ENCODE measurements around the gene DUSP28.
A peak's percentile ranks its signal among the peaks of the same experiment; 100 is the strongest.

DUSP28 gene

GRCh38 chr2:240603081-240603835, 43.1 kb downstream of the DUSP28 start:
- no peaks in the 10 kb centered on the region for H3K9me2 ChIP-seq (ENCODE audit: low read depth, low read length)
- peaks cover 3% of the 10 kb centered on the region; the same call in 1 of the 2 replicates for H3K36me3 ChIP-seq (ENCODE audit: insufficient read depth, low read length)
- H3K9ac ChIP-seq (ENCODE audit: low read length), result no peak overlapping the region
- TF ChIP-seq EZH2 (IDR thresholded peaks at IDR 0.05; ENCODE audit: borderline replicate concordance, low read length), result no peak
- TF ChIP-seq, protein P1, sequence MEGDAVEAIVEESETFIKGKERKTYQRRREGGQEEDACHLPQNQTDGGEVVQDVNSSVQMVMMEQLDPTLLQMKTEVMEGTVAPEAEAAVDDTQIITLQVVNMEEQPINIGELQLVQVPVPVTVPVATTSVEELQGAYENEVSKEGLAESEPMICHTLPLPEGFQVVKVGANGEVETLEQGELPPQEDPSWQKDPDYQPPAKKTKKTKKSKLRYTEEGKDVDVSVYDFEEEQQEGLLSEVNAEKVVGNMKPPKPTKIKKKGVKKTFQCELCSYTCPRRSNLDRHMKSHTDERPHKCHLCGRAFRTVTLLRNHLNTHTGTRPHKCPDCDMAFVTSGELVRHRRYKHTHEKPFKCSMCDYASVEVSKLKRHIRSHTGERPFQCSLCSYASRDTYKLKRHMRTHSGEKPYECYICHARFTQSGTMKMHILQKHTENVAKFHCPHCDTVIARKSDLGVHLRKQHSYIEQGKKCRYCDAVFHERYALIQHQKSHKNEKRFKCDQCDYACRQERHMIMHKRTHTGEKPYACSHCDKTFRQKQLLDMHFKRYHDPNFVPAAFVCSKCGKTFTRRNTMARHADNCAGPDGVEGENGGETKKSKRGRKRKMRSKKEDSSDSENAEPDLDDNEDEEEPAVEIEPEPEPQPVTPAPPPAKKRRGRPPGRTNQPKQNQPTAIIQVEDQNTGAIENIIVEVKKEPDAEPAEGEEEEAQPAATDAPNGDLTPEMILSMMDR (IDR thresholded peaks at IDR 0.05; ENCODE audit: low read length), result no peak
- no peaks in the 10 kb centered on the region for H3F3A ChIP-seq (ENCODE audit: insufficient read depth, low read length)
- no peaks in the 10 kb centered on the region for H3K79me2 ChIP-seq (ENCODE audit: insufficient read depth, low read length)
- no peak overlapping the region for H3K27ac ChIP-seq (ENCODE audit: low read depth, low read length, poor library complexity, severe bottlenecking)
- H2AFZ ChIP-seq (ENCODE audit: low read length), result no peak overlapping the region
- no peaks in the 10 kb centered on the region for H3K4me1 ChIP-seq (ENCODE audit: insufficient read depth, low read length, severe bottlenecking)
- H3K4me3 ChIP-seq (ENCODE audit: low read depth, low read length, poor library complexity, severe bottlenecking), result no peak overlapping the region
- H3K27me3 ChIP-seq (ENCODE audit: insufficient read depth, low read length), result no peaks in the 10 kb centered on the region
- no peaks in the 10 kb centered on the region for H4K20me1 ChIP-seq (ENCODE audit: insufficient read depth, low read length)
- H3K4me2 ChIP-seq (ENCODE audit: low read length), result no peak overlapping the region
- H3K9me3 ChIP-seq (ENCODE audit: low read length), result no peaks in the 10 kb centered on the region

GRCh38 chr2:240603846-240604245, 43.7 kb downstream of the DUSP28 start:
- no peaks in the 10 kb centered on the region for H3K9me2 ChIP-seq (ENCODE audit: low read depth, low read length)
- H3K4me2 ChIP-seq (ENCODE audit: low read length), result no peak overlapping the region
- no peak overlapping the region for H3K9ac ChIP-seq (ENCODE audit: low read length)
- H3K9me3 ChIP-seq (ENCODE audit: low read length), result no peaks in the 10 kb centered on the region
- H3F3A ChIP-seq (ENCODE audit: insufficient read depth, low read length), result no peaks in the 10 kb centered on the region
- H3K36me3 ChIP-seq (ENCODE audit: insufficient read depth, low read length), result no peaks in the 10 kb centered on the region
- H4K20me1 ChIP-seq (ENCODE audit: insufficient read depth, low read length), result no peaks in the 10 kb centered on the region
- no peaks in the 10 kb centered on the region for H3K4me1 ChIP-seq (ENCODE audit: insufficient read depth, low read length, severe bottlenecking)
- H3K4me3 ChIP-seq (ENCODE audit: low read depth, low read length, poor library complexity, severe bottlenecking), result no peak overlapping the region
- H3K27me3 ChIP-seq (ENCODE audit: insufficient read depth, low read length), result no peaks in the 10 kb centered on the region
- TF ChIP-seq, protein P1 (IDR thresholded peaks at IDR 0.05; ENCODE audit: low read length), result no peak
- TF ChIP-seq EZH2 (IDR thresholded peaks at IDR 0.05; ENCODE audit: borderline replicate concordance, low read length), result no peak
- no peak overlapping the region for H3K27ac ChIP-seq (ENCODE audit: low read depth, low read length, poor library complexity, severe bottlenecking)
- no peaks in the 10 kb centered on the region for H3K79me2 ChIP-seq (ENCODE audit: insufficient read depth, low read length)
- H2AFZ ChIP-seq (ENCODE audit: low read length), result no peak overlapping the region

DNA sequence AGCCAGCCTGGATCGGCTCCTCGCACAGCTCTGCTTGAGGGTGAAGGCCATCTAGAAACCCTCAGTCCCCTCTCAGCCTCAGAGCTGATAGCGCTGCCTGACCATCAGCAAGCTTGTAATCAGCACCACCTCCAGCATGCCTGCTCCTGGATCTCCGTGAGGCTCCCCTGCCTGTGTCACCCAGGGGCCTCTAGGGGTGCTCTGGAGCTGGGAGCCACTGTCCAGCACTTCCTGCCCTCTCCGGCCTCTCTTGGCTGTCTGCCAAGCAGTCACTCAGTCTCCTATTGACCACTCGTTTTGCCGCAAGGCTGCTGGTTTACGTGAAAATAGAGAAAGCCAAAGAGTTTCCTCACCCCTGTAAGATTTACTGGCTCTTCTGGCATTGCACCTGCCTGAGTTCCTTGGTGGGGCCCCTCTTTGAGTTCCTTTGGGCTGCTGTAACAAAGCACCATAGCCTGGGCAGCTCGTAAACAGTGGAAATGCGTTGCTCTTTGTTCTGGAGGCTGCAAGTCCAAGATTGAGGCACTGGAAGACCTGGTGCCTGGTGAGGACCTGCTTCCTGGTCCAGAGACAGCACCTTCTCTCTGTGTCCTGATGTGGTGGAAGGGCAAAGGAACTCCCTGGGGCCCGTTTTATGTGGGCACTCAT, 44.3 kb downstream of the DUSP28 start:
- Histone ChIP-seq H3K27me3 (ENCODE audit: insufficient read depth, low read length) (no peaks in the 10 kb centered on the region), H4K20me1 (ENCODE audit: insufficient read depth, low read length) (no peaks in the 10 kb centered on the region), H3K9me2 (ENCODE audit: low read depth, low read length) (no peaks in the 10 kb centered on the region), H2AFZ (ENCODE audit: low read length) (no peak overlapping the region), H3K4me3 (ENCODE audit: low read depth, low read length, poor library complexity, severe bottlenecking) (no peak overlapping the region), H3K4me2 (ENCODE audit: low read length) (no peak overlapping the region), H3K36me3 (ENCODE audit: insufficient read depth, low read length) (no peaks in the 10 kb centered on the region), H3K4me1 (ENCODE audit: insufficient read depth, low read length, severe bottlenecking) (no peaks in the 10 kb centered on the region), H3K27ac (ENCODE audit: low read depth, low read length, poor library complexity, severe bottlenecking) (no peak overlapping the region), H3F3A (ENCODE audit: insufficient read depth, low read length) (no peaks in the 10 kb centered on the region), H3K9me3 (ENCODE audit: low read length) (no peaks in the 10 kb centered on the region), H3K9ac (ENCODE audit: low read length) (no peak overlapping the region), H3K79me2 (ENCODE audit: insufficient read depth, low read length) (no peaks in the 10 kb centered on the region)
- no peak for TF ChIP-seq EZH2 (IDR thresholded peaks at IDR 0.05; ENCODE audit: borderline replicate concordance, low read length)
- TF ChIP-seq, protein P1 (IDR thresholded peaks at IDR 0.05; ENCODE audit: low read length), result peak; percentile 14; the same call in 1 of the 2 replicates

All from OCI-LY1 (cell line).